ENCODE measurements around the gene DPCD.

Gene DPCD

GRCh38 chr10:101569622-101570427 is 18.3 kb upstream of the DPCD start:
- POLR2A ChIA-PET: interaction anchor here (1.7 kb wide), 1 partner anchor 212 kb away, joined by 3 read pairs; no protein-coding TSS in a partner anchor
- no peak for DNase-seq (ENCODE audit: low read depth, low spot score)
- peak overlapping the region; percentile 72 for H3K4me3 ChIP-seq (ENCODE audit: low read depth, low read length)
- CTCF ChIA-PET: interaction anchor here (0.6 to 9.6 kb wide), 39 partner anchors 11 to 518 kb away, joined by 3 to 281 read pairs (median 4); partner anchors contain the start of genes DPCD and POLL
- TF ChIP-seq, protein P1, sequence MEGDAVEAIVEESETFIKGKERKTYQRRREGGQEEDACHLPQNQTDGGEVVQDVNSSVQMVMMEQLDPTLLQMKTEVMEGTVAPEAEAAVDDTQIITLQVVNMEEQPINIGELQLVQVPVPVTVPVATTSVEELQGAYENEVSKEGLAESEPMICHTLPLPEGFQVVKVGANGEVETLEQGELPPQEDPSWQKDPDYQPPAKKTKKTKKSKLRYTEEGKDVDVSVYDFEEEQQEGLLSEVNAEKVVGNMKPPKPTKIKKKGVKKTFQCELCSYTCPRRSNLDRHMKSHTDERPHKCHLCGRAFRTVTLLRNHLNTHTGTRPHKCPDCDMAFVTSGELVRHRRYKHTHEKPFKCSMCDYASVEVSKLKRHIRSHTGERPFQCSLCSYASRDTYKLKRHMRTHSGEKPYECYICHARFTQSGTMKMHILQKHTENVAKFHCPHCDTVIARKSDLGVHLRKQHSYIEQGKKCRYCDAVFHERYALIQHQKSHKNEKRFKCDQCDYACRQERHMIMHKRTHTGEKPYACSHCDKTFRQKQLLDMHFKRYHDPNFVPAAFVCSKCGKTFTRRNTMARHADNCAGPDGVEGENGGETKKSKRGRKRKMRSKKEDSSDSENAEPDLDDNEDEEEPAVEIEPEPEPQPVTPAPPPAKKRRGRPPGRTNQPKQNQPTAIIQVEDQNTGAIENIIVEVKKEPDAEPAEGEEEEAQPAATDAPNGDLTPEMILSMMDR (IDR thresholded peaks at IDR 0.05; ENCODE audit: insufficient read depth, low read length, missing control alignments): peak; percentile 92

DNA sequence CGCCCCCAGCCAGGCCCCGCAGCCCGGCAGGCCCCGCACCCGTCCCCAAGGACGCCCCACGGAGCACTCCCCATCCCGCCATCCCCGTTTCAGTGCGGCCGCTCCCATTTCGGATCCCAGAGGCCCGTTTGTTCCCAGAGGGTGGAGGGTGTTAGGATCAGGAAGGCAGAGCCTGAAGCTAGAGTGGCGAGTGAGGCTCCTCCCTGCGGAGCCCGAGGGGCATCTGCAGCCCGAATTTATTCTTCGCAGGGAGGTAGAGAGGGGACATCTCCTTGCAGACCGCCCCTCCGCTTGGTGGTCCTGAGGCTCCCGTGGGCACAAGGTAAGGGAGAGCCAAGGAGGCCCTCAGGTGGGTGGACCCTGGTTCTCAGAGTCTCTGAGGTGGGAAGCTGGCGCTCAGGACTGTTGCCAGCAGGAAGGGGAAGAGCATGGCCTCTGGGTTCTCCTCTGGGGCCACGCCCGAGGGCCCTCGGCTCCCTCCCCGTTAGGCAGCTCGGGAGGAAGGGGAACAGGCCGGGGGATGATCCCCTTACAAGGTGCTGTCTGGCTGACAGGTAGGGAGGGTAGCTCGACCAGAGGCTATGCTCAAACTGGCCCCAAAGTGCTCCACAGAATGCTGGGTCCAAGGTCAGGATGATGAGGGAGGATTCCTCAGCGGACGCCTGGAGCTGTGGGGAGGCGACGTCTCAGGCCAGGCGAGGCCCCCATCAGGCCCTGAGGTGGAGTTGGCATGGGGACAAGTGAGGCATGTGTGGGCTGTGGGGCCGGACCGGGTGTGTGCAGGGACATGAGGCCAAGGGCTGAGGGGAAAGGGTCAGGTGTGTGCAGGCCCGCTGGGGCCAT is 17.5 kb upstream of the DPCD start:
- H3K4me3 ChIP-seq (ENCODE audit: low read depth, low read length): peak overlapping the region; percentile 72
- TF ChIP-seq, protein P1 (IDR thresholded peaks at IDR 0.05; ENCODE audit: insufficient read depth, low read length, missing control alignments): no peak
- no peak for DNase-seq (ENCODE audit: low read depth, low spot score)
- ChIA-PET POLR2A (interaction anchor here (1.7 kb wide), 1 partner anchor 212 kb away, joined by 3 read pairs; no protein-coding TSS in a partner anchor), CTCF (interaction anchor here (0.6 to 9.6 kb wide), 46 partner anchors 12 to 519 kb away, joined by 3 to 281 read pairs (median 4); partner anchors contain the start of genes DPCD and POLL)

DNA sequence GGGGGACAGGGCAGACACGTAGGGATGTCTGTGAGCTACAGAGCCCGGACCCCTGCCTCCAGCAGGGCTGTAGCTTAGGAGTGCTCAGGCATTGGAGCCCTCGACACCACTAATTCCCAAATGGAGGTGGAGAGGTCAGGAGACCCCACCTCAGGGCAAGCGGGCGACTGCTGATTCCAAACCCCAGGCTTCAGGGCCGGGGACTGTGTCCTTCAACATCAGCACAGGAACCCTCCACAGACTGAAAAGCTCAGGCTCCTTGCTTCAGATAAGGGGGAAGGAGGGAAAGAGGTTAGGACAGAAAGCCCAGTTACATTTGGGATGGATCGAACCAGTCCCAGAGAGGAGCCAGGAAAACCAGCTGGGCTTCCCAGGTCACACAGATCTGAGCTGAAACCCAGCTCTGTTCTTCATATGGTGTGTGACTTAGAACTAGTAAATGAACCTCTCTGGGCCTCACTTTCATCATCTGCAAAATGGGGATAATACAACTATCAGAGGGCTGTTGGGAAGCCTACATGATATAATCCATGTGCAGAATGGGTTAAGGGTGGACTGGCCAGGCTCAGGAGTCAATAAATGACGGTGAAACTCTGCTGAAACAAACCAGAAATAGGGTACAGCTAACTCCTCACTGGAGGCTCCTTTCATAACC is 16.7 kb upstream of the DPCD start:
- CTCF ChIA-PET: interaction anchor here (0.8 to 9.6 kb wide), 33 partner anchors 12 to 503 kb away, joined by 3 to 281 read pairs (median 4); partner anchors contain the start of genes DPCD and POLL
- peak overlapping the region; percentile 72; the same call in 1 of the 2 replicates for H3K4me3 ChIP-seq (ENCODE audit: low read depth, low read length)
- POLR2A ChIA-PET: no interaction called here
- TF ChIP-seq, protein P1 (IDR thresholded peaks at IDR 0.05; ENCODE audit: insufficient read depth, low read length, missing control alignments): no peak
- no peak for DNase-seq (ENCODE audit: low read depth, low spot score)

- CTCF ChIA-PET: interaction anchor here (2.1 to 9.6 kb wide), 8 partner anchors 11 to 411 kb away, joined by 9 to 281 read pairs (median 31); partner anchors contain the start of genes DPCD and POLL
- no peak overlapping the region for H3K4me3 ChIP-seq (ENCODE audit: low read depth, low read length)
These were observed 16.0 kb upstream of the DPCD start for GRCh38 chr10:101572126-101572525.

GRCh38 chr10:101572785-101573184 is 15.3 kb upstream of the DPCD start:
- ChIA-PET POLR2A (no interaction called here), CTCF (interaction anchor here (3.8 to 9.6 kb wide), 3 partner anchors 11 to 359 kb away, joined by 30 to 281 read pairs (median 145); partner anchors contain the start of genes DPCD and POLL)
- TF ChIP-seq, protein P1 (IDR thresholded peaks at IDR 0.05; ENCODE audit: insufficient read depth, low read length, missing control alignments): no peak
- DNase-seq (ENCODE audit: low read depth, low spot score): no peak
- no peak overlapping the region for H3K4me3 ChIP-seq (ENCODE audit: low read depth, low read length)

More at GRCh38 chr10:101572126-101572525, 16.0 kb upstream of the DPCD start:
- POLR2A ChIA-PET: no interaction called here
- DNase-seq (ENCODE audit: low read depth, low spot score): no peak
- TF ChIP-seq, protein P1 (IDR thresholded peaks at IDR 0.05; ENCODE audit: insufficient read depth, low read length, missing control alignments): no peak
